Myometrial cell (primary cell): ENCODE measurements around the gene NDUFA9. TPM values are rescaled to one million over a fixed set of nuclear protein-coding genes. Genes with fewer than 3 reads are reported as not detected.

Experiments
- total RNA-seq: library from RNA; depleted of rRNA; stranded (reverse); fragments of >200 nt; gene quantifications from 2 replicates; pipeline ENCODE4 v1.2.3, GENCODE V29; 2015

Gene NDUFA9
- total RNA-seq: 65.7 and 89.1 TPM in 2 replicates

DNA sequence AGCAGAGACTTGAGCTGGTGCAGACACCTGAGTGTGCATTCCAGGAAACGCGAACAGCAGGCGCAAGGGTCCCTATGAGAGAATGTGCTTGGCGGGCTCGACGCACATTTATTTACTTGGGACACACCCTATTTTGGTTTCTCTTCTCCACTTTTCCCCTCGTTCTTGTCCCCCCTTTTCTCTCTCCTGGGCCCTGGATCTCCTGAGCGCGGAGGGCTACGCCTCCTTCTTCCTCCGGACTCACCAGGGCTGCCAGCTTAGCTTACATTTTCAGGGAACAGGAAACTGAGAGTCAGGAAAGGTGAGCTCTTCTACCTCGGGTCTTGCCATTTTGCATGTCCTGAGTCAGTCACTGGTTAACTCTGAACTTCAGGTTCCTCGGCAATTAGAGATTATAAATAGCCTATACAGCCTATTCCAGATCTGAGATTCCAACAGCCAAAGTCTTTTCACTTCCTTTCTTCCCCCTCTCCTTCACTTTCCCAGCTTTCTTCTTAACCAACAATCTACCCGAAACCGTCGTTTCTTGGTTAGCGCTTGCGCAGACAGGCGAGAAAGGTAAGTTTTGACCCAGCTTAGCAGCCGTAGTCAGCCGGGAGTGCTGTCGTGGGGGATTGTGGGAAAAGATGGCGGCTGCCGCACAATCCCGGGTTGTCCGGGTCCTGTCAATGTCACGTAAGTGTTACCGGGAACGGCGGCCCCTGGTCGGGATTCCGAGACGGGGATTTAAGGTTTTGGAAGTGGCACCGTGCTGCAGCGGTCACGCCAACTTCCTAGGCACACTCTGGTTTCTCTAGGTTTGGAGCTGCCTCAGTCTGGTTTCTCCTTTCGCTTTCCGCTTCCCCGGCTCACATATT, at the start of gene NDUFA9, which contains the start of gene AKAP3:
NDUFA9 (plus strand) TSS at position 614 of the 857 bp plus-strand sequence; CDS start at position 627, 13 bp downstream.
AKAP3 (minus strand) TSS at position 551 of the 857 bp plus-strand sequence. CDS start 10,855 bp downstream, outside the sequence.

Other genes with a start within 250 kb of the NDUFA9 start
- not detected in 2 replicates for gene FGF6, start 203.3 kb upstream of the NDUFA9 start, total RNA-seq
- 12.7 and 15.1 TPM in 2 replicates for gene RAD51AP1, start 110.2 kb upstream of the NDUFA9 start, total RNA-seq
- gene DYRK4, start 86.9 kb upstream of the NDUFA9 start, total RNA-seq: 58.2 and 58.3 TPM in 2 replicates
- 0.18 TPM in 1 of 2 replicates, not detected in the other for gene AKAP3, start 63 bp upstream of the NDUFA9 start, total RNA-seq
- not detected in 2 replicates for gene GALNT8, start 71.3 kb downstream of the NDUFA9 start, total RNA-seq